NCI-H1694 treated with DMSO at 0.1 percent for 48 hours (cell line): ENCODE results near the gene CHST15.
"Not testable (repeated sequence)": the region's sequence is repeated elsewhere in the genome, so short reads cannot be mapped to it uniquely, and the experiment has no call there.

Source experiments
- DNase-seq: peaks from one replicate; lab custom pipeline; 2025; lab: John Stamatoyannopoulos, UW

CHST15 gene

DNA sequence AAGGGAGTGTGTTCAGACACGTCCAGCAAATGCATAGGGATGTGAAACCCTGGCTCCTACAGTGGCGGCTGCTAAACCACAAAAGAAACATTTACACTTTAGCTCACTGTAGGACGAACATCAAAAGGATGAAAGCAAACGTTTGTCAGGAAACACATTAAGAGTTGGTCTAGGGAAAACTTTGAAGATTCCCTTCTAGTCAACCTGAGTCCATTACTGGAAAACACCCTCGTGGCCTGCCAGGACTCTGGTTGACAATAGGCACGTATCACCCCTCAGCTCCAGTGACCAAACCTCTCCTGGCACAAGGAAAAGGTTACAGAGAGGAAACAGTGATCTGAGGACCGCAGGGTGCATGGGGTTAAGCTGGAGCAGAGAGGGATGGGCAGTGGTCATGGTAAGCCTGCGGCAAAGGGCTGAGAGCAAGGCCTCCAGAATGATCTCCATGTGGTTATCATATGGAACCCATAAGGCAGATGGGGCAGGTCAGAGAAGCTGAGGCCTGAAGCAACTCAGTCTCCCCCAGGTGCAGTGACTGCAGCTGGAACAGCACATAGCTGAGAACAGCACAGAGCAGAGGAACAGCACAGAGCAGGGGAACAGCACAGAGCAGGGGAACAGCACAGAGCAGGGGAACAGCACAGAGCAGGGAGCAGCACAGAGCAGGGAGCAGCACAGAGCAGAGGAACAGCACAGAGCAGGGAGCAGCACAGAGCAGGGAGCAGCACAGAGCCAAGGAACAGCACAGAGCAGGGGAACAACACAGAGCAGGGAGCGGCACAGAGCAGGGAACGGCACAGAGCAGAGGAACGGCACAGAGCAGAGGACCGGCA is 49.9 kb downstream of the CHST15 start:
- no peak for DNase-seq

DNA sequence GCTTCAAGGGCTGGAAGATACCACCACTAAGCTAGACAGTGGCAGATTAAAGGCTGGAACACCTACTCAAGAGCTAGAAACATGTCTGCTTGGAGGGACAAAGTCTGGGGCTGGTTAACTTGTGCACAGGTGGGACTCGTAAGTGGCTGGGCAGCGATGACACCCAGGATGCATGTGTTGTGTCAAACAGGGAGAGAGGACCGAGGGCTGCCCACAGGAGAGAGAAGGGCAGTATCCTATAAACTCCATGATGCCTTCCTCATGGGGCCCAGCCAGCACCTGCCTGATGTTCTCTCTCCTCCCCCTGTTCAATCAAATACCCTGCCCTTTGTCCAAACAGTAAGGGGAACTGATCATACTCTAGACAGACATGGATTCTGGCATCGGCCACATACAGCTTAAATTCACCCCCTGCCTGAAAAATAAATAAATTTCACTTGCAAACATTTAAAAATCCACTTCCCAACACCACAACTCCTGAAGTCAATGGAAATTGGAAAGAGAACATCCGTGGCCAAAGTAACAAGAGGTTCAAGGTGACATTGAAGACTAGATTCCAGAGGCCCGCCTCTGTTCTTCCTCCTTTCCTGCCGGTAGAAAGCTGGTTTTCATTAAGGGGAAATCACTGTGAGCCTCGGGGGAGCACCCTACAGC is 50.6 kb downstream of the CHST15 start:
- DNase-seq = no peak

DNA sequence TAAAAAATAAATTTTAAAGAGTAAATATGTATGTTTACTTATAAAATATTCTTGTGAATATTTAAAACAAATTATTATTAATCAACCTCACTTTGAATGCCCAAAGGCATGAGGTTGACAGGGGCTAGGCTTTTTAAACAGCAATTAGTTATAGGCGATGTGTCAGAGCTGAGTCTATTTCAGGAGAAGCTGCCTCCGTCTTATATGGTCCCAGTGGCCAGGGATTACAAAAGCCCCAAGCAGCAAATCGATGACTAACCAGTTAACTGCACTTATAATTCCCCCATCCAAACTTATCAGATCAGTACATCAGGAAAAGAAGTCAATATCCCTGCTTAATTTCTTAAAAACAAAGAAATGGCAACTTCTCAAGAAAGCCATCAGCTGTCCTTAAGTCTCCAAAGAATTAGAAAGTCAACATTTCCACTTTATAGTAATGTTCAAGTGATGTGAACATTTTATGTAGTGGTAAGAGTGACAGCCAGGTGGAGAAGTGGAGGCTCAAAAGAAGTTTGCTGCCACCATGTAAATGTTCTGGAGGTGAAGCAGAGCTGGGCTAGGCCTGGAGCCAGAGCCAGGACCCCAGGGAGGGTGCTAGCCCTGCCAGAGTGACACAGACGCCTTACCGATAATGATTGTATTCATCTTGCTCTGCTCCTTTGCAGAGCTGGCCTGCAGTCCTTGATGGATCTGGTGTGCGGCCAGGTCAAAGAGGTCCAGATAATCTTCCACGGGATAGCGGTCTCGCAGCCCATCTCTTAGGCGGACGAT is 51.5 kb downstream of the CHST15 start:
- DNase-seq = no peak

DNA sequence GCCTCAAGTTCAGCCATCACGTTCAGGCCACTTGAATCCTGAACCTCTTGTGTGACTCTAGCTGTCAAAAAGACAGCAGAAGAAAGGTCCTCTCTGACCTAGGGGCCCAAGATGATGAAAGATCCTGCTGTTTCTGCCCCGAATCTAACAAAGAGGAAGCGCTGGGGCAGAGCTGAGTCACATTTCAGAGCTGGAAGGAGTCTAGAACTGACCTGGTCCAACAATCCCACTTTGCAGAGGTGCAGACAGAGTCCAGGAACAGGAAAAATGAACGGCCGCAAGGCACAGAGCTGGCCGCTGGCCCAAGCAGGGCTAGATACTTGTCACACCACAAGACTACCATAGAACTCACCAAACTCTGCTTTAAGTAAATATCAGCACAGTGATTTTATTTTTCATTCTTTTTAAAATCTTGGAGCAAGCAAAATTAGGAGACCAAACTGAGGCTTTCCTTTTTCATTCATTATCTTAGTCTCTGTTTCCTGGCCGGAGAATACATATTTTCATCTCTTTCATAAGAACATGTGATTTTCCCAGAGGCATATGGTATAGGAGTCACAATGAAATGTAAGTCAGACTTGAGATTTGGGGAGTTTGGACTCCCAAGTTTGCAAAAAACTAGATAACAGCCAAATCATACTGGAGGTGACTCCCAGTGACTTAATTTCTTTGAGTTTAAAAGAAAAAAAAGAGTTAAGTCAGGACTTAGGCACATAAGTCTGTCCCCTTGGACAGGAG is 52.8 kb downstream of the CHST15 start:
- no peak for DNase-seq

DNA sequence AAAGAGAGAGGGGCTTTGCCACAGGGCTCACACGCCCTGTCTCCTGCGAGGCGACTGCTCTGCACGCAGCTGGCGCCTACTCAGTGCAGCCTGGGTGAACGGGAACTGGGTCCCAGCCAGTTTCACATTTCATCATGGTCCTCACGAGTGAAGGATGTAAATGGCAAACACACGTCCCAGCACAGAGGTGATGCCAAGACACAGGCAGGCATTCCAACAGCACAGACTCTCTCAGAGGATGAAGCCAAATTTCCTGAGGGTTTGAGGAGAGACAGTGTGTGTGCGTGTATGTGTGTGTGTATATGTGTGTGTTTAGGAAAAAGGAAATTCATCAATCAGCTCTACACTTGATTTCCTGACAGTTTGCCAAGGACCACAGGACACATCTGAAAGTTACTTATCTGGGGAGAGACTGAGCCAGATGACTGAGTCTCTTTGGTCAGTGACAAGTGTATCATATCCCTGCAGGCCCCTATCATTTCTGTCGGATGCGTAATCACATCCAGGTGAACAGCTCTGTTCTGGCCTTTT is 53.9 kb downstream of the CHST15 start:
- DNase-seq = no peak

DNA sequence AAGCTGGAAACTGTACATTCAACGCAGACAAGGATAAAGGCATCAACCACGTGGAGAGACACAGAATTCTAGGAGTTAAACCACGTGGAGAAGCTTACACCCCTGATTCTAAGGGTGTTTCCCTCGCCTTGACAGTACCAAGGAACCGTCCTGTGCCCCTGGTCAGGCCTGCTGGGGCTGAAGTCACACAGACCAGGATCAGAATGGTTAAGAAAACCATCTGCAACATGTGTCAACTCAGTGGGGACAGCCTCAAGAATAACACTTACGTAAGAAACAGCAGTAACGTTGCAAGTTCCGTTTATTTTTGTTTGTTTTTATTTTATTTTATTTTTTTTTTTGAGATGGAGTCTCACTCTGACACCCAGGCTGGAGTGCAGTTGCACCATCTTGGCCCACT is 55.6 kb downstream of the CHST15 start:
- no peak for DNase-seq

DNA sequence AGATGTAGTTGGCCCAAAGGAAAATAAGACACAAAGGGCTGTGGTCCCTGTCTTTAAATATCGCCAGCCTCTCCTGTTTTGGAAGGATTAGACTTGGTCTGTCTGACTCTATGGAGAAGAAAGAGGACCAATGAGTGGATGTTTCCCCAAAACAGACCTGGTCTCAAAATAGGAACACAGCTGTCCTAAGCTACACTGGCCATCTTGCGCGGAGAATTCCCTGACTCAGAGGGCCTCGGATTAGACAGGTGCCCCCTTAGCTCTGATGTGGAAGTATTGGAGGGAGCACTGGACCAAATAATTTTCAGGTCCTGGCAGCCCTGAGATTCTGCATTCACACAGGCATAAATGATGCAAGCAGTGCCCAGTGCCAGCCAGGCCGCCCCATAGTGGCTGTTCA is 56.1 kb downstream of the CHST15 start:
- DNase-seq = no peak

DNA sequence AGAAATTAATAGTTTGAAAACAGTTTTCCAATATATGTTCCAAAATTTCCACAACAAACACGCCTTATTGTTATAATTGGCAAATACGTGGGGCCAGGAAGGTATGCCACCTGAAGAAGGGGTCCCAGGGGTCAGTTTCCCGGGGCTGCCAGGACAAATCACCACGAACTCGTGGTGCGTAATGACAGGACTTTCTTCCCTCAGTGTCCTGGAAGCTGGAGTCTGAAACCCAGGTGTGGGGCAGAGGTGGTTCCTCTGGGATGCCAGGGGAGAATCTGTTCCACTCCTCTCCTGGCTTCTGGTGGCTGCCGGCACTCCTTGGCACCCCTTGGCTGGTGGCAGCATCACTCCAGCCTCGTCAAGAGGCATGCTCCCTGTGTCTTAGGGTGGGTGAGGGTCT is 56.7 kb downstream of the CHST15 start:
- no peak for DNase-seq

DNA sequence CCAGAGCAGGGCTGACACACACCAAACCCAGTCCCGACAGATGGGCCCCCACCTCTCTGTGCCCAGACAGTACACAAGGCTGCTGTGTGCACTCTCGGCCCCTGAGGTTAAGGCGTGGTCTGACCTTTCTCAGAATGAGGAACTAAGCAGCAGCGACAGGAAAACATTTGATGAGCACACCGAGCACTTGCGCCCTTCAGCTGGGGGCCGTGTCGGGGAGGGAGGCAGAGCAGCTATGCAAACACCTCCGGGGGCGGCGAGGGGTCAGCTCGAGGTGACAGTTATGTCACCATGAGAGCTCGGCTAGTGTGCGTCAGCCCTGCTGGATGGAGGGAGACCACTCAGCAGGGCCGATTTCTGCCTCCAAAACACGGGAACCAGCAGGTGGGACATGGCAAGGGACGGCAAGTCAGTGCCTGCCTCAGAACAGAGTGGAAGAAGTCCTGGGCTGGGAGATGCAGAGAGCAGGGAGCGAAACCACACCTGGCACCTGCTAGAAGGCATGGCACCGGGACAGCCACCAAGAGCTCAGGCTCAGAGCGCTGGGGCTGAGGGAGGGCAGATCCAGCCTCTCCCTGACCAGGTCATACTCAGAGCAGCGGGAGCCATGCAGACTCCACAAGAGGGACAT is 57.4 kb downstream of the CHST15 start:
- DNase-seq = no peak

DNA sequence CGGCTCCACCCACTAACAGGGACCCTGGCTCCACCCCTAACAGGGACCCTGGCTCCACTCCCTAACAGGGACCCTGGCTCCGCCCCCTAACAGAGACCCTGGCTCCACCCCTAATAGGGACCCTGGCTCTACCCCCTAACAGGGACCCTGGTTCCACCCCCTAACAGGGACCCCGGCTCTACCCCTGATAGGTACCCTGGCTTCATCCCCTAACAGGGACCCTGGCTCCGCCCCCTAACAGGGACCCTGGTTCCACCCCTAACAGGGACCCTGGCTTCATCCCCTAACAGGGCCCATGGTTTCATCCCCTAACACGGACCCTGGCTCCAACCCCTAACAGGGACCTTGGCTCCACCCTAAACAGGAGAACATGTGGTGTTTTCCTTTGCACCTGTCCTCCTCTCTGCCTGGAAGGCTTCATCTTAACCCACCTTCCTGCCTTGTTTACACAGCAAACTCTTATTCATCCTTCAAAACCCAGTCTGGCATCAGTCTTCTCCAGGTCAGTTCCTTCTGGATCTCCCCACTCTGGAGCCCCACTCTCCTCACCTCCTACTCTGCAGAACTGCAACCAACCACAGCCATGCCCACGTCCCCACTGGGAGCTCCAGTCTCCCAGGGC is 58.0 kb downstream of the CHST15 start:
- no peak for DNase-seq

DNA sequence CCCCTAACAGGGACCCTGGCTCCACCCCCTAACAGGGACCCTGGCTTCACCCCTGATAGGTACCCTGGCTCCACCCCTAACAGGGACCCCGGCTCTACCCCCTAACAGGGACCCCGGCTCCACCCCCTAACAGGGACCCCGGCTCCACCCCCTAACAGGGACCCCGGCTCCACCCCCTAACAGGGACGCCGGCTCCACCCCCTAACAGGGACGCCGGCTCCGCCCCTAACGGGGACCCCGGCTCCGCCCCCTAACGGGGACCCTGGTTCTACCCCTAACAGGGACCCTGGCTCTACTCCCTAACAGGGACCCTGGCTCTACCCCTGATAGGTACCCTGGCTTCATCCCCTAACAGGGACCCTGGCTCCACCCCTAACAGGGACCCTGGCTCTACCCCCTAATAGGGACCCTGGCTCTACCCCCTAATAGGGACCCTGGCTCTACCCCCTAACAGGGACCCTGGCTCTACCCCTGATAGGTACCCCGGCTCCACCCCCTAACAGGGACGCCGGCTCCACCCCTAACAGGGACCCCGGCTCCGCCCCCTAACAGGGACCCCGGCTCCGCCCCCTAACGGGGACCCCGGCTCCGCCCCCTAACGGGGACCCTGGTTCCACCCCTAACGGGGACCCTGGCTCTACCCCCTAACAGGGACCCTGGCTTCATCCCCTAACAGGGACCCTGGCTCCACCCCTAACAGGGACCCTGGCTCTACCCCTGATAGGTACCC is 58.7 kb downstream of the CHST15 start:
- DNase-seq = not testable (repeated sequence)

DNA sequence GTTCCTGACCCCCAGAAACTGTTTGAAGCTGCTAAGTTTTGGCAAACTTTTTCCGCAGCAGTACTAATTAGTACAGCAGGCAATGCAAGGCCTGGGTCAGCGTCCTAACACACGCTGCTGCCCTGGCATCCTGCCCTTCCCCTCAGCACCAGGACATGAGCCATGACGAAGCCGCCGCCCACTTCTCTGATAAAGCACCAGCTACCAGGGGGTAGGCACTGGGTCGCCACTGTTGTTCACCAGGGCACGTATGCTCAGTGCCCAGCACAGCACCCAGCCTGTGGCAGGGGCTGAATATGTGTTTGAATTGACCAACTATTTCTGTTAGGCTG is 59.5 kb downstream of the CHST15 start:
- DNase-seq = no peak

DNA sequence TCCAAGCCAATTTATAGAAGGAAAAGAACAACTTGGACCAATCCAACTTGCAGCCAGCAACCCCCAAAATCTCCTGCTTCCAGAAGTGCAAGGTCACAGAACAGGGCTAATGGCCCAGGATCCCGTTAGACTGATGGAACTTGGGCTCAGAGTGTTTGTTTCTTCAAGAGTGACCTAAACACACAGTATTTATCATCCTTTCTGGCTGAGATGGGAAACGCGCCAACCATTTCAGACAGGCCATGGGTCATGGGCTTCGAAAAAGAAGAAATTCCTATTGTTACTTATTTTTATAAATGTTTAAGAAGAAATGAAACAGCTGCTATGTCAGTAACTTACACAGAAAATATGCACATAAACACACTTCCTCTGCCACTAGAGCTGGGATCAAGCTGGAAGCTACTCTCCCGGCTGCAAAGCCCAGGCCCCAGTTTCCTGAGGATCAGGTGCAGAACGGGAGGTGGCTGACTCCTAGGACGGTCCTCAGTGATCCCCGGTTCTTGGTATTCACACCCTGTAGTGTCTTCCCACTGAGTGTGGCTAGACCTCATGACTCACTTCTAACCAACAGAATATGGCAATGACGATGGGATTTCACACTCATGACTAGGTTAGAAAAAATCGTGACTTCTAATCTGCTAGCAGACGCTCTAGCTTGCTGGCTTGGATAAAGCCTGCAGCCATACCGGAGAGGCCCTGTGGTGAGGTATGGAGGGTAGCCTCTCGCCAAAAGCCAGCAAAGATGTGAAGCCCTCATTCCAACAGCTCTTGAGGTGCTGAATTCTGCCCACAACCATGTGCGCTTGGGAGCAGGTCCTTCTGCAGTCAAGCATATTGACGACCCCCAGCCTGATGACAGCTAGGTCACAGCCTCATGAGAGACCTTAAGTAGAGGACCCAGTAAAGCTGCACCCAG is 60.2 kb downstream of the CHST15 start:
- DNase-seq = no peak

DNA sequence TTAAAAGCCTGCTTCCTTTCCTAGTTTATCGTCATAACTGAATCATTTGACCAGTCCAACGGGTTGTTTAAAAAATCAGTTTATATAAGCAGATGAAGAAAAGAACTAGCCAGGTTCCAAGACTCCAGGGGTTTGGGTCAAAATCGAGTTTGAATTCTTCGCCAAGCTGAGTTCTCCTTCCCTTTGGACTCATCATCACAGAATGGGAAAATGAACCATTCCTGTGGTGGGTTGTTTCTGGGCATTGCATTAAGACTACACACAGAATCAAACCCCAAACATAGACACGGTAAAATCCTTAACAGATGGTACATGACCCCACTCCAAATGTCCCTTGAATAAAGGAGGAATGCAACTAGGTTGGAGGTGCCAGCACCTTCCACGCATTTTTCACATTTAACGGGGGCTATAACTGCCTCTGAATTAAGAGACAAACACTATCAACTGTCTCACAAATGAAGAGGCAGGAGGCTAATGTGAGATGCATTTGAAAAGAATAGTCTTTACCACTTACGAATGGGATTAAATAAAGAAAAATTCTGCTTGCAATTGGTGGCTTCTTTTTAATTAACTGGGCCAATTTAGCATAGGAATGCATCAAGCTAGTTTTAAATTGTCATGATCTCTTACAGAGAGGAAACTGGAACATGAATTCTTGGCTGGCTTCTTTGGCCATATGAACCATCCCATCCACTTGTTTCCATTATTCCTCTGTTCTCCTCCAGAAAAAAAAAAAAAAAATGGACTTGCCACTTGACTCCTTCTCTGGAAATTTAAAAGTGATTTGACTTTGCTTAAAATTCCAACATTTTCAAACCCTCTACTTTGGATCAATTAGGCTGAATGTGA is 61.1 kb downstream of the CHST15 start:
- DNase-seq = no peak

DNA sequence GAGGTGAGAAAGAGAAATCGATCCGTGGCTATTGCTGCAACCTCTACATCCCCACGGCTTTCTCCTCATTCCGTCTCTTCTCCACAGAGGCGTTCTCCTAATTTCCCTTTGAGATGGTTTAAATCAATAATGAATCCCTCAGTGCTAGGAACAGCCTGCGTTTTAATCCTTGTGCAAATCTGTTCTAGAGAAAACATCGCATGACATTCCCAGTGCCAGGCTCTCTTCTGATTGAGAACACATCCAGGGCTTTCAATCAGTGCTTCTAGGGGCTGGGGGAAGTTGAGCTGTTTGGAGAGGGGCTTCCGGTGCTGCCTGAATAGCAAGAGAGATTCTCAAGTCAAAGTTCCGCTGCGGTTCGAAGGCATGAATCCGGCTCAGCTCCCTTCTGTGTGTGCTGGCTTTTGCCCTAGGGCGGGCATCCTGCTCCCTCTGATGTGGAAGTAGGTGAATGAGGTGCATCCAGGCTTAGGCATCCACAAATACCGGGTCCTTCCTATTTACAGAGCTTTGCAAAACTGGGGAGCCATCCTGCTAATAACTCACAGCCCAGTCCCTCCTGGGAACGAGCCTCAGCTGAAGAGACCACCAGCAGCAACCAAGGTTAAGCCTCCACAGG is 62.8 kb downstream of the CHST15 start:
- DNase-seq = no peak

DNA sequence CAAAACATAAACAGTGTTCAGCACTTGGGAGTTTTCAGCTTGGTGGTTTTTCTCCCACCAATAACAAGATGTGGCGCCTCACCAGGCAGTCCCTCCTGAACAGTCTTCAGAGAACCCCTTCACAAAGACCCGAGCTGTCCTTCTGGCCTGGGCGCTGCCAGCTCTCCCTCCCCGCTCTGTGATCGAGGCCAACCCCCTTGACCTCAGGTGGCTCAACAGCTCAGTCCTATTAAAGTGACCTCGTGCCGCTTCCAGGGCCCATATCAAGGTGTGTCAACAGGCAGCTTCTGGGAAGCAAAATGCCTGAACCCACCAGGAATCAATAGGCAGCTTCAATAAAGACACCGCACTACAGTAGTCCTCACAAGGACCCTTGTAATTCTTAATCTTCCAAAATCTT is 63.3 kb downstream of the CHST15 start:
- DNase-seq = no peak

DNA sequence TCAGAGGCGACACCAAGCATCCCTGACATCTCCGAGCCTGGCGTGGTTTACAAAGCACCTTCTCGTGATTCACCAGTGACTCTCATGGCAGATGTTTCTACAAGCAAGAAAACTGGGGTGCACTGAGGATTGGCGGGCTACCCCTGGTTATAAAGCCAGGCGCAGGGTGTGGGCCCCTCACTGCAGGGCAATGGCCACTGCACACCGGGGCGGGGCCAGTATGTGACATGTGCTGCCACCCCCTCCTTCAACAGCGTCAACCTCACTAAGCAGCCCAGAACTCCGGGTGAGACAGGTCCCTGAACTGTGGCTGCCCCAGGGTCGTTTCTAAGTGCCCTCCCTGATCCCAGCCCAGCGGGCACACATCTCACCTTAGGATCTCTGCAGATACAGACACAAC is 63.8 kb downstream of the CHST15 start:
- no peak for DNase-seq
